ENCODE results near the gene NECTIN1. TPM values are rescaled to one million over a fixed set of nuclear protein-coding genes. Genes with fewer than 3 reads are reported as not detected.

NECTIN1 gene
- total RNA-seq, 1 experiment from 2014 or later: 19.9 TPM

GRCh38 chr11:119763071-119763728 is 34.2 kb upstream of the NECTIN1 start:
- H3F3A ChIP-seq (ENCODE audit: low read length, unreplicated experiment): no peaks in the 10 kb centered on the region
- H3K4me2 ChIP-seq (ENCODE audit: low read length): no peak overlapping the region
- H3K9me2 ChIP-seq (replicated peaks; ENCODE audit: low read length): no peaks in the 10 kb centered on the region
- TF ChIP-seq EZH2phosphoT487 (IDR thresholded peaks at IDR 0.05; ENCODE audit: borderline replicate concordance, low read length) (no peak), EZH2 (IDR thresholded peaks at IDR 0.05; ENCODE audit: low read length, unreplicated experiment) (no peak), CTCF (conservative IDR thresholded peaks at IDR 0.05; ENCODE audit: low read depth, low read length) (no peak)
- no peaks in the 10 kb centered on the region for H3K9me3 ChIP-seq (ENCODE audit: low read length)
- ChIA-PET CTCF (no interaction called here), POLR2A (ENCODE audit: unreplicated experiment) (no interaction called here)
- no peak overlapping the region for H3K27ac ChIP-seq (ENCODE audit: low read length)
- H3K4me1 ChIP-seq (ENCODE audit: insufficient read depth, low read length): peaks cover 9% of the 10 kb centered on the region
- H2AFZ ChIP-seq (ENCODE audit: low read length): no peak overlapping the region
- no peaks in the 10 kb centered on the region for H3K36me3 ChIP-seq (ENCODE audit: low read depth, low read length)
- no peaks in the 10 kb centered on the region for H3K79me2 ChIP-seq (ENCODE audit: low read length)
- H4K20me1 ChIP-seq (ENCODE audit: low read length): no peaks in the 10 kb centered on the region
- BruUV-seq (replicated peaks): no TSS peak
- DNase-seq (no peak), ATAC-seq (no peak)
- intact Hi-C loops (cut with micrococcal nuclease): no loop called here
- H3K4me3 ChIP-seq (ENCODE audit: low read length): no peak overlapping the region
- H3K27me3 ChIP-seq (ENCODE audit: low read length): peaks cover 58% of the 10 kb centered on the region
- H3K9ac ChIP-seq (ENCODE audit: low read length): no peak overlapping the region

- Histone ChIP-seq H3K9me3 (ENCODE audit: low read length) (no peaks in the 10 kb centered on the region), H3K9me2 (replicated peaks; ENCODE audit: low read length) (no peaks in the 10 kb centered on the region), H2AFZ (ENCODE audit: low read length) (no peak overlapping the region), H3K36me3 (ENCODE audit: low read depth, low read length) (no peaks in the 10 kb centered on the region), H3K27me3 (ENCODE audit: low read length) (peaks cover 47% of the 10 kb centered on the region), H3K27ac (ENCODE audit: low read length) (no peak overlapping the region), H3K79me2 (ENCODE audit: low read length) (no peaks in the 10 kb centered on the region), H3F3A (ENCODE audit: low read length, unreplicated experiment) (no peaks in the 10 kb centered on the region), H3K4me2 (ENCODE audit: low read length) (peak overlapping the region; percentile 30), H3K4me1 (ENCODE audit: insufficient read depth, low read length) (peaks cover 9% of the 10 kb centered on the region), H4K20me1 (ENCODE audit: low read length) (no peaks in the 10 kb centered on the region), H3K9ac (ENCODE audit: low read length) (no peak overlapping the region), H3K4me3 (ENCODE audit: low read length) (no peak overlapping the region)
- ATAC-seq (no peak; the same call in 1 of the 2 replicates), DNase-seq (no peak)
- ChIA-PET POLR2A (ENCODE audit: unreplicated experiment) (no interaction called here), CTCF (no interaction called here)
- intact Hi-C loops (cut with micrococcal nuclease): no loop called here
- no peak for TF ChIP-seq CTCF (conservative IDR thresholded peaks at IDR 0.05; ENCODE audit: low read depth, low read length)
- no peak for TF ChIP-seq EZH2phosphoT487 (IDR thresholded peaks at IDR 0.05; ENCODE audit: borderline replicate concordance, low read length)
- no peak for TF ChIP-seq EZH2 (IDR thresholded peaks at IDR 0.05; ENCODE audit: low read length, unreplicated experiment)
- no TSS peak for BruUV-seq (replicated peaks)
These were observed 30.9 kb upstream of the NECTIN1 start for GRCh38 chr11:119759747-119760412.

- Histone ChIP-seq H2AFZ (ENCODE audit: low read length) (no peak overlapping the region), H3K9ac (ENCODE audit: low read length) (no peak overlapping the region), H3K4me2 (ENCODE audit: low read length) (peak overlapping the region; percentile 30), H3F3A (ENCODE audit: low read length, unreplicated experiment) (no peaks in the 10 kb centered on the region), H4K20me1 (ENCODE audit: low read length) (no peaks in the 10 kb centered on the region), H3K9me2 (replicated peaks; ENCODE audit: low read length) (no peaks in the 10 kb centered on the region), H3K9me3 (ENCODE audit: low read length) (no peaks in the 10 kb centered on the region), H3K79me2 (ENCODE audit: low read length) (no peaks in the 10 kb centered on the region), H3K36me3 (ENCODE audit: low read depth, low read length) (no peaks in the 10 kb centered on the region), H3K27ac (ENCODE audit: low read length) (no peak overlapping the region), H3K4me1 (ENCODE audit: insufficient read depth, low read length) (peaks cover 9% of the 10 kb centered on the region), H3K4me3 (ENCODE audit: low read length) (no peak overlapping the region), H3K27me3 (ENCODE audit: low read length) (peaks cover 50% of the 10 kb centered on the region)
- no TSS peak for BruUV-seq (replicated peaks)
- TF ChIP-seq CTCF (conservative IDR thresholded peaks at IDR 0.05; ENCODE audit: low read depth, low read length) (no peak), EZH2 (IDR thresholded peaks at IDR 0.05; ENCODE audit: low read length, unreplicated experiment) (no peak), EZH2phosphoT487 (IDR thresholded peaks at IDR 0.05; ENCODE audit: borderline replicate concordance, low read length) (no peak)
- POLR2A ChIA-PET (ENCODE audit: unreplicated experiment): no interaction called here
- CTCF ChIA-PET: no interaction called here
- peak; percentile 65 for DNase-seq
- intact Hi-C loops (cut with micrococcal nuclease): no loop called here
- ATAC-seq: peak; percentile 84
These were observed 30.3 kb upstream of the NECTIN1 start for GRCh38 chr11:119759324-119759723.

Data from PC-3 (cell line).